ENCODE data around the gene GTF2A1.

GTF2A1 gene

GRCh38 chr14:81177225-81177624 is 43.5 kb downstream of the GTF2A1 start:
- DNase-seq (ENCODE audit: low spot score): no peak

DNA sequence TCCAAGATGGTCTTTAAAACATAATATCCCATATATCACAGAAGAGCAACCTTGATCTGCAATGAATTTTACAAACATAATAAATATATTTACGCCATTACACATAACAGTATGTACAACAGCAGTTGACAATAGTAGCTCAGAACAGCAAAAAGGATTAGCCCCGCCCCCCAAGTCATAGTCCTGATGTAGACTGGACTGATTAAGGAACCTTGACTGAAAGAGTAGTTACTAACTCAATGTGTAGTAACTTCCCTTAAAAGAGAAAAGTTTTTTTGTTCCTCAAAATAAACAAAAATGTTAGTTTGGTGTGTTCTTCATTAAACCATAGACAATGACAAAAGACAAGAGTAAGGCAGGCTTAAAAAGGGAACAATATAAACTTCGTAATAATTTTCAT is 44.5 kb downstream of the GTF2A1 start:
- DNase-seq (ENCODE audit: low spot score): no peak

GRCh38 chr14:81172881-81173280 is 47.9 kb downstream of the GTF2A1 start:
- peak; percentile 14 for DNase-seq (ENCODE audit: low spot score)

DNA sequence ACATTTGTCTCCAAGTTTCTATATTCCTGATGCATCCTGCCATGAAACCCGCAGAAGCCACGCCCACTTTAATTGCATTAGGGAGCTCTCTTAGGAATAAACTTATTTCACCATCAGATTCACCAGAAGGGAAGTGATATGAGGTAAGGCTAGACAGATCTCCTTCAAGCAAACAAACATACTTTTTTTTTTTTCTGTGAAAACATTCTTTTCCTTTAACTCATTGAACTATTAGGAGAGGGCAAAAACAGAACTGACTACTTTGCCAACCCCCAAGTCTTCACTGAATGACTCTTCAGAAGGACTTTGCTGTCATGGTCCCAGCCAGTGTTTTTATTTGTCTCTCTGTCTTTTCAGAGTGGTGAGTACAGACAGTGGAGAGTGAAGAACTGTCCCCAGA is 48.4 kb downstream of the GTF2A1 start:
- peak; percentile 35 for DNase-seq (ENCODE audit: low spot score)

- no peak for DNase-seq (ENCODE audit: low spot score)
These were observed 49.9 kb downstream of the GTF2A1 start for GRCh38 chr14:81170829-81171195.

DNA sequence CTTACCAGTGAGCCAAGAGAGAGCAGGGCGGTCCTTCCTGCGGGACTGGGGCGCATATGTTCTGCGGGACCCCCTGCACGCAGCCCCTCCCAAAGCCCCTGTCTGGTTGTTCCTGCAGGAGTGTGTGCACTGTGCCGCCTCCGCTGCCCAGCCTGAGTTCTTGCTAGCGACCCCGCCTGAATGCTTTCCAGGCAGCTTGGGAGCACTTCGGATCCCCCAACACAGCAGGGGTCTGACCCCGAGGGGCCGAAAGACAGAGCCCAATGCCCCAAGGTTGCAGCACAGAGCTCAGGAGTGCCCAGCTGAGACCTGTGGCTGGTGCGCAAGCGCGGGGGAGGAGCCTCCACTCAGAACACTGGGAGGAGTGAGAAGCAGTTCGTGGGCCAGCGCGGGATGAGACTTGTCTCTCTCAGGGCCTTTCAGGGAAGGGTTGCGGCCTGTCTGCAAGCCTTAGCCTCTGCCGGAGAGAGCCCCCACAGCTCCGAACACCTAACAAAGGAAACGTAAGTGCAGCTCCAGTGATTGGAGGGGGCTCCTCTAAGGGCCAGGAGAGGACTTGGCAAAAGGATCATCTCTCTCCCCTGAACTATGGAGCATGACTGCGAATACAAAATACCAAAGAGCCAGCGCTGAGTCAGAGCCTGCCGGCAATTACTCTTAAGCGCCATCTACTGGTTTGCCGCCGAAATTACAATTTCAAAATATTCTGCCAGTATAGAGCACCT is 50.5 kb downstream of the GTF2A1 start:
- DNase-seq (ENCODE audit: low spot score): peak; percentile 96

DNA sequence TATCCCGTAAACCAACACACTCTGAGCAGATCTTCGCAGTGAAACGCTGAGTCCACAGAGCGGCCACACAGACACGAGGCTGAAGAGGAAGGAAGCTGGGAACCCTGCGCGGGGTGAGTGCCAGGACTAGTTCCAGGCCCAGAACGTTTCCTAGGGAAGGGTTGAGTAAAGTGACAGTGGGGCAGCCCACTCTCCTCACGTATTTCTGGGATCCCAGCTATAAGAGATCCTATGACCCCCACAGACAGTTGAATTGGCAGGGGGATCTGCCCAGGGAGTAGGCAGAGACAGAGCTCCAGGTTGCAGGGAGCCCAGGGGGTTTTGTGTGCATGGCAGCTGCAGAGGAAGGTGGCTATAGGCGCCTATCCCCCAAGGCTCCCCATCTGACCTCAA is 51.1 kb downstream of the GTF2A1 start:
- DNase-seq (ENCODE audit: low spot score): peak; percentile 21

DNA sequence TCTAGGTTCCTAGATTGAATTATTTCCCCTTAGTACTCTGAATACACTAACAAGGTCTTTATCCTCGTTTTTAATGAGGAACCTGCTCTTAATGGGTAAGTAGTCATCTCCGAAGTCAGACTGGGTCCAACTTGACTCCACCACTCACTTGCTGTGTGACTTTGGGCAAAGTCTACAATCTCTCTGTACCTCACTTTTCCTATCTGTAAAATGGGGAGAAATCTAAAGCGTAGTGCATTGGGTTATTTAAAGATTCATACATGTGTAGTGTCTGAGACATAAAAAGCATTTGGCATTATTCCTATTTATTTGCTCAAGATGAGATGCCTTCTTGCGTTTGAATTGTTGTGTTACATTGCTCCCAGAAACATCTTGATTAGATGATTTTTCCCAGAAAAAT is 51.5 kb downstream of the GTF2A1 start:
- no peak for DNase-seq (ENCODE audit: low spot score)

DNA sequence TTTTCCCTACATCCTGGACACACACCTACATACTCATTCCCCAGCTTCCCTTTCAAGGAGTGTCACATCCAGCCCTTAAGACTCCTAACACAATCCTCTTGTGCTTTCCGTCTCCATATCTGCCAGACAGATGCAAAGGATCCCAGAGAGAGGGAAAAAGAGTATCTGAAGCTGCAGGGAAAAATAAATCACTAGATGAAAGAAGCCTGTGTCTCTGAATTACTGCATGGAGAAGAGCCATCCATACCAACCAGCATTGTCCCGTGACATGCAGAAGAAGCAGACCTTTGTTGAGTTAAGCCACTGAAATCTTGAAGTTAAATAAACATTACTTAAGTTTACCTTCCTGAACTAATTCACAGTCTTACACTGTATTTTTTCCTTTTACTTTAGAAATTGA is 54.6 kb downstream of the GTF2A1 start:
- DNase-seq (ENCODE audit: low spot score): no peak

DNA sequence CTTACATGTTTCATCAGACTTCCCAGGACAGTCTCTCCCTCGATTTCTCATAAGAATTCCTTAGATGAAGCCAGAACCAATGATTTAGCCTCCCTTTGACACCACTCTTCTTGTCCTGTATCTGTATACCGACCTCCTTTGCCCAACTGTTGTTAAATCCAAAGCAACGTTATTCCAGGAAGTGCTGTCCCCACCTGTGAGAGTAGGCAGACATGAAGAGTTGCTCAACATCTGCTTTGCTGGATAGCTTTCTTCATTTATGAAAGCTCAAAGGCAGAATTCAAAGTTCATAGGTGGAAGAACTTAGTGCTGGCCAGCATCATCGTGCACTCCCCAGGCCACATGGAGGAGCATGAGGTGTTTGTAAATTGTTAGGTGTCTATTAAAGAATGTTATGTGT is 55.6 kb downstream of the GTF2A1 start:
- no peak for DNase-seq (ENCODE audit: low spot score)

- DNase-seq (ENCODE audit: low spot score): peak; percentile 77
These were observed 56.5 kb downstream of the GTF2A1 start for GRCh38 chr14:81164167-81164774.

DNA sequence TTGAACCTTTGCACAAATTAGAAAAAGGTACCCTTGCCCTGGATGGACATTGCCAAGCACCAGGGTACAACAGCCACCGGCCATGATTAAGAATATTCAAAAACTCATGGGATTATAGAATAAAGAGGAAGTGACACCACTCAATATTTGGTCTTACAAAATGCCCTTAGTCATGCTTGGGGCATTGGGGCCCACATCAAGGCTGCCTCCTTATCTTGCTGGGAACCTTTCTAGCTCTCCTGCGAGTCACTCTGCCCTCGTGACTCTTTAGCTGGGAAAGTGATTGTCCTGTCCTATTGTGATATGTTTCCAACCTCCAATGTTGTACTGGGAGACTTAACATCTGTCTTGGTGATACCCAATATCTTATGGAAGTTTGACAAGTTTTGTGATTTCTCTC is 57.8 kb downstream of the GTF2A1 start:
- DNase-seq (ENCODE audit: low spot score): no peak

DNA sequence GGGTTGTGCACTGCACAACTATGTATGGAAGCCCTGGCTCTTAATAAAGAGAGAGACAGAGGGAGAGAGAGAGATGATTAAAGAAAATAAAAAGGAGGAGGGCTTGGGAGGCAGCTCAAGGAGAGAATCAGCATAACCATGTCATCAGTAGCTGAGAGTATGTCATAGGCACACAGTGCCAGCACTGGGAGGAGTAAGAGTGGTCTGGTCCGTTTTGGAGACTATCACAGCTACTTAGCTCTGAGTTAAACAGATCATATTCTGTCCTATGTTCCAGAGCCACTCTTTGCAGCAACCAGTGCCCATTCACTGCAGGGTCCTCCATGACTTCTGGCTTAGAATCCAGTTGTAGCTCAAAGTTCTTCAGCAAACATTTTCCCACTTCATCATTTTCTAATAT is 59.0 kb downstream of the GTF2A1 start:
- no peak for DNase-seq (ENCODE audit: low spot score)

- no peak for DNase-seq (ENCODE audit: low spot score)
These were observed 59.7 kb downstream of the GTF2A1 start for GRCh38 chr14:81161088-81161487.

DNA sequence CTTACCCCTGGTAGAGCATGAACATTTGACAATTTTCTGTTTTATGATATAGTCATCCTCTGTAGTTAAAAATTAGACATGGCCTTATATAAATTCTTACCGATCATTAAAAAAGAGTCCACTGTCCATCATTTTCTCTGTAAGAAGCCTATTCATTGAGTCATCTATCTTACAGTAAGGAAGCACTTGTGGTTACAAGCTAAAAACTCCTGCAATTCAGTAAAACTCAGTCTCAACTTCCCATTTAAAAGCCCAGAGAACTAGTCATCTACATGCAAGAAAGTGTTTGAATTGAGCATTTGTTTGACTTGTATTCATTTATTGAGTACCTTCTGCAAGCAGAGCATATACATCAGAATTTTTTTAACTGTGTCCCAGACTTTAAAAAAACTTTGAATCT is 63.3 kb downstream of the GTF2A1 start:
- no peak for DNase-seq (ENCODE audit: low spot score)

- DNase-seq (ENCODE audit: low spot score): no peak
These were observed 67.6 kb downstream of the GTF2A1 start for GRCh38 chr14:81153187-81153586.

DNA sequence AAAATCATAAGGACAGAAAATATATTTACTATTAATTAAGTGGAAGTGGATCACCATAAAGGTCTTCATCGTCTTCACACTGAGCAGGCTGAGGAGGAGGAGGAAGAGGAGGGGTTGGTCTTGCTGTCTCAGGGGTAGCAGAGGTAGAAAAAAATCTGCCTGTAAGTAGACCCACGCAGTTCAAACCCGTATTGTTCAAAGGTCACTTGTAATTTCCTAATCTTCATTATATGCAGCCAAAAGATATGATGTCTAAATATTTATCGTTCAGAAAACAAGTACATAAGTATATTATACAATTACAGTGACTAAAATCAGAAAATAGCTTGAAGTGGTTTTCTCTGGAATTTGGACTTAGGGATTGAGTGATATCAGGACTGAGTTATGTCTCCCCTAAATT is 72.1 kb downstream of the GTF2A1 start:
- DNase-seq (ENCODE audit: low spot score): no peak

DNA sequence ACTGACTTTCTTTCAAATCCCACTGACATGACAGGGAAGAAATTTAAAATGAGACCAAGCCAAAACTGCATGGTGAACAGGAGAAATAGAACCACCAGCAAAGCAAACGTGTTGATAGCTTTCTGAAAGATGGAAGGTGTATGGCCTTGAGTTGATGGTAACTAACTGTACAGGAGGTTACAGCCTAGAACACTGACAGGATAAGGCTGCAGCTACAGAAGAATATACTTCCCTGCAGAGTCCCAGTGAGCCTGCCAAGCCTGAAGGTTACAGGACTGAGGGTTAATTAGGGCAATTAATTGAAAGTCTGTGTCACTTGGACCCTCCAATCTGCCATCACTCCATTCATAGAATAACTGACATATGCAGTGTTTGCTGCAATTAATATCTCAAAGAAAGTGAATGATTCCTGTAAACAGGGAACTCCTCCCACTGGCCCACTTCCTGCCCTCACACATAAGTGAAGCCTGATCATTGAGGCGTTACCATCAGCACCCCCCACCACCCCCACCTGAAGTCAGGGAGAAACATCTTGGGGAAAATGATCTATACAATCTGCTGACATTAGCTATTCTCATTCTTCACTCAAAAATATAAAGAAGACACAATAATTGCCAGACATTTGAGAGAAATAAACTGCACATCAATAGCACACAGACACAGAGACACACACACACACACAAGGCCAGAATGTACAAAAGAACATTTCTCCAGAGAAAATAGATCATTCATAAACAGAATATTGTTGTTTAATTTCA is 73.4 kb downstream of the GTF2A1 start:
- DNase-seq (ENCODE audit: low spot score): no peak

DNA sequence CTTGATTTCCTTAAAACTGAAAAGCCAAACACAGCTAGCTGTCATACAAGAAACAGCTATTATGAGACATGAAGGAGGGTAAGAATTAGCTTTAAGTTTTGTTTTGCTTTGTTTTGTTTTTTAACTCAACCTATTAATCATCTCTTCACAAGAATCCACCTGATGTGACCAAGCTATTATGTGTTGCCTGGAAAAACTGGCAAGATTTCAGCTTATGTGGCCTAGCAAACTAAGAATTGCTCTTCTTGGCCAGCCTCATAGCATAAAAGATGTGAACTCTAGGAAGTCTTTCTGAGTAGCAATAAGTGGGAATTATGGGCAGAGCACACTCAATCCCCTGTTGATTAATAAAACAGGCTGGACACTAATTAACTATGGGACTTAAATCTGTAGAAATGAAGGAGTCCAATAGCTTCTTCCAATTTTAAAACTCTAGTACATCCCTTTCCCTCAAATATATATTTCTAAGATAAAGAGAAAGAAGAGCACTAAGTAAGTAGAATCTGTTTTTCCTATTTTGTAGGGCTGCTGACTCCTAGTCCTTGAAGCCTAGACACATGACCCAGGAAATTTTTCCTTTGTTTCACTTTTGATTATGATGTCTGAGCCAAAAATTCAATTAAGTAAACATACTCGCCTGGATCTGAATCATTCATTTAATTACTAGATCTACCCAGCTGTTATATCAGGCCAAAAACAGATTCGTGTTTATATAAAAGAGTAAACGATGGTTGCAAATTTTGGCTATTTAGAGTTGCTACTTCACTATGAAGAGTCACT is 75.7 kb downstream of the GTF2A1 start:
- DNase-seq (ENCODE audit: low spot score): no peak

GRCh38 chr14:81143793-81144192 is 77.0 kb downstream of the GTF2A1 start:
- DNase-seq (ENCODE audit: low spot score): no peak

GRCh38 chr14:81141426-81141825 is 79.3 kb downstream of the GTF2A1 start:
- DNase-seq (ENCODE audit: low spot score): no peak

- DNase-seq (ENCODE audit: low spot score): no peak
These were observed 82.3 kb downstream of the GTF2A1 start for GRCh38 chr14:81138429-81138828.

DNA sequence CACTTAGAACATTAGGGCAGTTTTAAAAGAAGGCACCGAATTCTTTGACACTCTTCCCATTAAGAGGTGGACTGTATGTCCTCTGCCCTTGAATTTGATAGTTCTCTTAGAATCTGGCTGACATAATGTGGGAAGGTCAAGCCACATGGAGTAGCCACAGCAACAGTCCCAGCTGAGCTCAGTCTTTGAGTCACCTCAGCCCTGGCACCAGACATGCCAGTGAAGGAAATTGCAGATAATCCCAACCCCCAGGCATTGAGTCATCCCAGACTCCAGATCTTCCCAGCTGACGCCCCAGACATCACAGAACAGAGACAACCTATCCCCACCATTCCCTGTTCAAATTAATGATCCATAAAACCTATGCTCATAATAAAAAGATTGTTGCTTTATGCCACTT is 83.4 kb downstream of the GTF2A1 start:
- DNase-seq (ENCODE audit: low spot score): peak; percentile 92
